Measurements from ENCODE around the gene GALNT16.

- no peak for TF ChIP-seq CTCF (conservative IDR thresholded peaks at IDR 0.05; ENCODE audit: low read depth, low read length)
- TF ChIP-seq EZH2 (IDR thresholded peaks at IDR 0.05; ENCODE audit: low read length, unreplicated experiment) = no peak
- no peak for TF ChIP-seq EZH2phosphoT487 (IDR thresholded peaks at IDR 0.05; ENCODE audit: borderline replicate concordance, low read length)
These were observed 95.2 kb downstream of the GALNT16 start for GRCh38 chr14:69355154-69355597.

All from PC-3 (cell line).